Activated CD8-positive, alpha-beta memory T cell treated with anti-CD3 and anti-CD28 coated beads for 4 hours (primary cell): Measurements from ENCODE around the gene GGA1.
A peak's percentile ranks its signal among the peaks of the same experiment; 100 is the strongest.

Source experiments
- DNase-seq, 2 donors: peaks; one replicate each; pipeline ENCODE4 v3.0.0-alpha.2; 2020; ENCODE audit warnings: low read depth in 2 of 2

Gene GGA1

GRCh38 chr22:37630839-37631435, 22.3 kb downstream of the GGA1 start:
- no peak for DNase-seq

- DNase-seq, result no peak
Observed at GRCh38 chr22:37631448-37632173, 23.0 kb downstream of the GGA1 start.

- DNase-seq, result no peak
Observed at GRCh38 chr22:37632174-37633088, 23.8 kb downstream of the GGA1 start.

GRCh38 chr22:37633089-37633624, 24.5 kb downstream of the GGA1 start:
- DNase-seq, result no peak

GRCh38 chr22:37633625-37634416, 25.2 kb downstream of the GGA1 start:
- no peak for DNase-seq

GRCh38 chr22:37634417-37634924, 25.8 kb downstream of the GGA1 start:
- no peak for DNase-seq

- DNase-seq, result no peak
Observed at GRCh38 chr22:37635157-37635556, 26.5 kb downstream of the GGA1 start.

- no peak for DNase-seq
Observed at GRCh38 chr22:37636186-37636948, 27.7 kb downstream of the GGA1 start.

GRCh38 chr22:37636949-37637273, 28.3 kb downstream of the GGA1 start:
- no peak for DNase-seq

- no peak for DNase-seq
Observed at GRCh38 chr22:37638391-37639069, 29.9 kb downstream of the GGA1 start.

GRCh38 chr22:37639070-37639760, 30.6 kb downstream of the GGA1 start, which contains the start of gene SH3BP1:
TSS of gene SH3BP1 (plus strand) at chr22:37639669. CDS start at chr22:37639788, 119 bp downstream.
- DNase-seq, result no peak

GRCh38 chr22:37639771-37640590, 31.3 kb downstream of the GGA1 start:
- DNase-seq, result no peak

GRCh38 chr22:37640591-37641560, 32.2 kb downstream of the GGA1 start:
- DNase-seq, result no peak

- no peak for DNase-seq
Observed at GRCh38 chr22:37641561-37641949, 32.9 kb downstream of the GGA1 start.

GRCh38 chr22:37643225-37643847, 34.7 kb downstream of the GGA1 start:
- DNase-seq, result peak; percentile 67 to 71

- DNase-seq, result no peak
Observed at GRCh38 chr22:37647317-37647716, 38.7 kb downstream of the GGA1 start.

GRCh38 chr22:37647928-37648327, 39.3 kb downstream of the GGA1 start:
- DNase-seq, result no peak
